ENCODE measurements around the gene TLE2. TPM values are rescaled to one million over a fixed set of nuclear protein-coding genes. Genes with fewer than 3 reads are reported as not detected.

TLE2 gene
- total and polyA plus RNA-seq, 2 donors (not counting 3 experiments of a cell fraction or from before 2014, with no cell fraction given), result 32.0 to 38.8 TPM

DNA sequence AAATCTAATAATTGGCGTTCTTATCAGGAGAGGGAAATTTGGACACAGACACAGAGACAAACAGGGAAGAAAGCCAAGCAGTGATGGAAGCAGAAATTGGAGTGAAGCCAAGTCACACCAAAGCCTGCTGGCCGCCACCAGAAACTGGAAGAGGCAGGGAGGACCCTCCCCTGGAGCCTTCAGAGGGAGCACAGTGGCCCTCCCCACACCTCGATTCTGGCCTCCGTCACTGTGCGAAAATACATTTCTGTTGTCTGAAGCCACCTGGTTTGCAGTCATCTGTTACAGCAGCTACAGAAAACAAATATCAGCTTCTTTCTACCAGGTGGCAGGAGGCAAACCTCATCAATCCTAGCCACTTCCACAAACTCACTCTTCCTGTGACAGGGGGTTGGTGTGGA is 60.0 kb downstream of the TLE2 start:
- Histone ChIP-seq H4K20me1 (replicated peaks; ENCODE audit: control insufficient read depth, extremely low read depth, insufficient read depth, low read length) (no peaks in the 10 kb centered on the region), H3K79me2 (ENCODE audit: control insufficient read depth, insufficient read depth, low read length) (no peaks in the 10 kb centered on the region), H3K9me1 (replicated peaks; ENCODE audit: control insufficient read depth, extremely low read depth, insufficient read depth, low read length) (no peaks in the 10 kb centered on the region), H3K27ac (ENCODE audit: insufficient read depth, low read depth, low read length) (peak overlapping the region; percentile 65), H3K9ac (replicated peaks; ENCODE audit: extremely low read depth, insufficient read depth, low read length) (peak overlapping the region; percentile 36), H3K4me3 (replicated peaks in 1 of 3; ENCODE audit: insufficient read depth in 1 of 3, low read depth in 1 of 3, low read length in 3 of 3) (no peak overlapping the region), H3K4me2 (ENCODE audit: insufficient read depth, low read length) (peak overlapping the region; percentile 3), H2AFZ (ENCODE audit: low read depth, low read length) (peak overlapping the region; percentile 47), H3K9me3 (replicated peaks; ENCODE audit: control insufficient read depth, insufficient read depth, low read length) (no peaks in the 10 kb centered on the region), H3K27me3 (ENCODE audit: control insufficient read depth in 2 of 2, insufficient read depth in 2 of 2, low read length in 2 of 2) (no peaks in the 10 kb centered on the region), H3K4me1 (ENCODE audit: control insufficient read depth, extremely low read depth, insufficient read depth, low read length) (peaks cover 23% of the 10 kb centered on the region), H3K36me3 (ENCODE audit: control insufficient read depth in 2 of 2, extremely low read depth in 1 of 2, insufficient read depth in 2 of 2, low read length in 2 of 2) (no peaks in the 10 kb centered on the region)
- FAIRE-seq (peak; percentile 78), DNase-seq (ENCODE audit: low read depth, low spot score) (peak; percentile 78)
- ChIA-PET POLR2A (no interaction called here), CTCF (interaction anchor here (0.7 to 3.3 kb wide), 8 partner anchors 17 to 160 kb away, joined by 4 to 27 read pairs (median 5); no protein-coding TSS in a partner anchor)
- intact Hi-C loops (cut with micrococcal nuclease), result loop anchor here (2.0 kb wide), 1 partner anchor 14 kb away; no protein-coding TSS in a partner anchor
- TF ChIP-seq EZH2 (IDR thresholded peaks at IDR 0.05; ENCODE audit: borderline replicate concordance, low read depth, low read length, severe bottlenecking) (no peak), MYC (IDR thresholded peaks at IDR 0.05; ENCODE audit: low read depth, low read length) (no peak), POLR2A (IDR thresholded peaks at IDR 0.05; ENCODE audit: low read depth, low read length) (no peak), GATA2 (IDR thresholded peaks at IDR 0.05; ENCODE audit: insufficient read depth, insufficient read length, low read depth, low read length) (no peak), JUN (IDR thresholded peaks at IDR 0.05; ENCODE audit: borderline replicate concordance, insufficient read depth, insufficient read length, low read depth) (no peak)
- TF ChIP-seq, protein P1, sequence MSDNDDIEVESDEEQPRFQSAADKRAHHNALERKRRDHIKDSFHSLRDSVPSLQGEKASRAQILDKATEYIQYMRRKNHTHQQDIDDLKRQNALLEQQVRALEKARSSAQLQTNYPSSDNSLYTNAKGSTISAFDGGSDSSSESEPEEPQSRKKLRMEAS (IDR thresholded peaks at IDR 0.05; ENCODE audit: insufficient read depth, insufficient read length), result no peak
- BruUV-seq (replicated peaks), result no TSS peak
- dilution Hi-C loops (cut with MboI; ENCODE audit: extremely low pct_ligation_motif_present, low sequenced_read_pairs), result no loop called here

DNA sequence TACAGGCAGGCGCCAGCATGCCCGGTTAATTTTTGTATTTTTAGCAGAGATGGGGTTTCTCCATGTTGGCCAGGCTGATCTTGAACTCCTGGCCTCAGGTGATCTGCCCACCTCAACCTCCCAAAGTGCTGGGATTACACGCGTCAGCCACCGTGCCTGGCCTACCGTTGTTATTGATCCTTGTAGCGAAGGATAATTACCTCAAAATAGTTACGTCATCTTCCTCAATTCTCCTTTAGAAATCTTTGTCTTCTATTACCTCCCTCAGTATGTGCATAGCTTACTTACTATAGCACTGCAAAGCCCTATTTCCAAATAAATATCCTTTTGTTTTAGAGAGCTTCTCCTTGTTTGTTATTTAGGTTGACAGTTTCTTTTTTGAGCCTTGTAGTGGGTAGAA is 61.1 kb downstream of the TLE2 start:
- H3K79me2 ChIP-seq (ENCODE audit: control insufficient read depth, insufficient read depth, low read length), result no peaks in the 10 kb centered on the region
- dilution Hi-C loops (cut with MboI; ENCODE audit: extremely low pct_ligation_motif_present, low sequenced_read_pairs), result no loop called here
- no peaks in the 10 kb centered on the region for H3K27me3 ChIP-seq (ENCODE audit: control insufficient read depth in 2 of 2, insufficient read depth in 2 of 2, low read length in 2 of 2)
- H3K9ac ChIP-seq (replicated peaks; ENCODE audit: extremely low read depth, insufficient read depth, low read length), result no peak overlapping the region
- H3K27ac ChIP-seq (ENCODE audit: insufficient read depth, low read depth, low read length), result no peak overlapping the region
- H2AFZ ChIP-seq (ENCODE audit: low read depth, low read length), result no peak overlapping the region
- no peaks in the 10 kb centered on the region for H3K36me3 ChIP-seq (ENCODE audit: control insufficient read depth in 2 of 2, extremely low read depth in 1 of 2, insufficient read depth in 2 of 2, low read length in 2 of 2)
- no peak overlapping the region for H3K4me2 ChIP-seq (ENCODE audit: insufficient read depth, low read length)
- H4K20me1 ChIP-seq (replicated peaks; ENCODE audit: control insufficient read depth, extremely low read depth, insufficient read depth, low read length), result no peaks in the 10 kb centered on the region
- H3K4me1 ChIP-seq (ENCODE audit: control insufficient read depth, extremely low read depth, insufficient read depth, low read length), result peaks cover 23% of the 10 kb centered on the region
- intact Hi-C loops (cut with micrococcal nuclease), result loop anchor here (2.0 kb wide), 1 partner anchor 15 kb away; no protein-coding TSS in a partner anchor
- H3K4me3 ChIP-seq (replicated peaks in 1 of 3; ENCODE audit: insufficient read depth in 1 of 3, low read depth in 1 of 3, low read length in 3 of 3), result no peak overlapping the region
- H3K9me1 ChIP-seq (replicated peaks; ENCODE audit: control insufficient read depth, extremely low read depth, insufficient read depth, low read length), result no peaks in the 10 kb centered on the region
- ChIA-PET POLR2A (no interaction called here), CTCF (interaction anchor here (1.0 to 3.3 kb wide), 5 partner anchors 10 to 136 kb away, joined by 3 to 27 read pairs (median 5); no protein-coding TSS in a partner anchor)
- FAIRE-seq, result no peak
- no peaks in the 10 kb centered on the region for H3K9me3 ChIP-seq (replicated peaks; ENCODE audit: control insufficient read depth, insufficient read depth, low read length)
- no peak for DNase-seq (ENCODE audit: low read depth, low spot score)
- TF ChIP-seq, protein P2, sequence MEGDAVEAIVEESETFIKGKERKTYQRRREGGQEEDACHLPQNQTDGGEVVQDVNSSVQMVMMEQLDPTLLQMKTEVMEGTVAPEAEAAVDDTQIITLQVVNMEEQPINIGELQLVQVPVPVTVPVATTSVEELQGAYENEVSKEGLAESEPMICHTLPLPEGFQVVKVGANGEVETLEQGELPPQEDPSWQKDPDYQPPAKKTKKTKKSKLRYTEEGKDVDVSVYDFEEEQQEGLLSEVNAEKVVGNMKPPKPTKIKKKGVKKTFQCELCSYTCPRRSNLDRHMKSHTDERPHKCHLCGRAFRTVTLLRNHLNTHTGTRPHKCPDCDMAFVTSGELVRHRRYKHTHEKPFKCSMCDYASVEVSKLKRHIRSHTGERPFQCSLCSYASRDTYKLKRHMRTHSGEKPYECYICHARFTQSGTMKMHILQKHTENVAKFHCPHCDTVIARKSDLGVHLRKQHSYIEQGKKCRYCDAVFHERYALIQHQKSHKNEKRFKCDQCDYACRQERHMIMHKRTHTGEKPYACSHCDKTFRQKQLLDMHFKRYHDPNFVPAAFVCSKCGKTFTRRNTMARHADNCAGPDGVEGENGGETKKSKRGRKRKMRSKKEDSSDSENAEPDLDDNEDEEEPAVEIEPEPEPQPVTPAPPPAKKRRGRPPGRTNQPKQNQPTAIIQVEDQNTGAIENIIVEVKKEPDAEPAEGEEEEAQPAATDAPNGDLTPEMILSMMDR (IDR thresholded peaks at IDR 0.05; ENCODE audit: extremely low read depth in 1 of 2, insufficient read depth in 1 of 2, low read depth in 1 of 2, low read length in 2 of 2), result no peak
- BruUV-seq (replicated peaks), result no TSS peak

All from endothelial cell of umbilical vein (primary cell).